Right hindlimb (tissue), 1 donor: ENCODE measurements around the gene OGFRL1.

Experiments used
- DNase-seq: peaks from one replicate; pipeline ENCODE4 v3.0.0-alpha.2; 2018

The OGFRL1 gene

DNA sequence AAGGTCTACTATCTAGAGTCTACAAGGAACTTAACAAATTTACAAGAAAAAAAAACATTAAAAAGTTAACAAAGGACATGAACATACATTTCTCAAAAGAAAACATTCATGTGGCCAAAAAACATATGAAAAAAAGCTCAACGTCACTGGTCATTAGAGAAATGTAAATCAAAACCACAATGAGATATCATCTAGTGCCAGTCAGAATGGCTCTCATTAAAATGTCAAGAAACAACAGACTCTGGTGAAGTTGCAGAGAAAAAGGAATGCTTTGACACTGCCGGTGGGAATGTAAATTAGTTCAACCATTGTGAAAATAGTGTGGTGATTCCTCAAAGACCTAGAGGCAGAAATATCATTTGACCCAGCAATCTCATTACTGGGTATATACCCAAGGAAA, 48.3 kb downstream of the OGFRL1 start:
- no peak for DNase-seq

DNA sequence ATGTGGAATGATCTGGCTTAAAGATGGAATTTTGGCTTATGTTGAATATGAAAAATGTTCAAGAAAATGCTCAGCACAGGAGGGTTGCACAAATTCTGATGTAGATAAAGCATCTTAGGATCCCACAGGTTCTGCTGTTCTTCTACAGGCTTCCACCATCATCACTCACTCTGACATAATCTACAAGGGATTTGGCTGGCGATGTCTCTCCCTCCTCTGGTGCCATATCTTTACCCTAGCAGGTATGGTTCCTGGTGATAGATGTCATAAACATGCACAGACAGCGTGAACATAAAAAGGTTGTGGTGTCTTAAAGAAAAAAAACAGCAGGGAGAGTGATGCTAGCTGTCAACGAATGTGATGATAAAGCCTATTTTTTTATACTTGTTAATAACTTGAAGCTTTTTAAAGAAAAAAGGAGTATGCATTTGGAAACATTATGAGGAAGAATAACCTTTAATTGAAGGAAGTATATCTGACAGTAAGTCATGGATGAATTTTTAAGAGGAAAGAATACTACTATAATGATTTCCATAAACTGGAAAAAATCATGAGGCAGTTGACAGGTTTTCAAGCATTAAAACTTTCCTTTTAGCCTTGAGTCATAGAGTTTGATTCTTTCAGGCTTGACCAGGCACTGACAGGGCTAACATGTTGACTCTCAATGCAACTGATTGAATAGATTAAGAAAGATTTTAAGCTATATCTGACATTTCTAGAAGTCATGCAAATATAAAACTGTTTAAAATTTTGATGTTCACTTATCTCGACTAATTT, 50.1 kb downstream of the OGFRL1 start:
- DNase-seq, result no peak

DNA sequence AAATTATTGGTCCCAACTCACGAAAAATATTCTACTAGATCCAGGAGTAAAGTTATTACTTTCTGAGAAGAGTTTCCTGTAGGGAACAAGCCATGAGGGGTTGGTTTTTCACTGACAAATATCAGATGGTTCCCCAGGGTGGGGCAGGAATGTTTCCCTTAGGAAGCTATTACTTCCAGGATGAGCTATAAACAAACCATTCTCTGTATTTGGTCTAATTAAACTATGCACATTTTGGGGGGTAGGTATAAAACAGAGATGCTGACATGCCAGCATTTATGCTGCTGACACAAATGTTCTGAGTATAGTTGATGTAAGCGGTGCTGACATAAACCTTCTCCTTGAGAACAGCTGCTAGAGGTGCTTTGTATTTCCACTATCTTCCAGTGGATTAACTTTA, 54.2 kb downstream of the OGFRL1 start:
- DNase-seq, result no peak

DNA sequence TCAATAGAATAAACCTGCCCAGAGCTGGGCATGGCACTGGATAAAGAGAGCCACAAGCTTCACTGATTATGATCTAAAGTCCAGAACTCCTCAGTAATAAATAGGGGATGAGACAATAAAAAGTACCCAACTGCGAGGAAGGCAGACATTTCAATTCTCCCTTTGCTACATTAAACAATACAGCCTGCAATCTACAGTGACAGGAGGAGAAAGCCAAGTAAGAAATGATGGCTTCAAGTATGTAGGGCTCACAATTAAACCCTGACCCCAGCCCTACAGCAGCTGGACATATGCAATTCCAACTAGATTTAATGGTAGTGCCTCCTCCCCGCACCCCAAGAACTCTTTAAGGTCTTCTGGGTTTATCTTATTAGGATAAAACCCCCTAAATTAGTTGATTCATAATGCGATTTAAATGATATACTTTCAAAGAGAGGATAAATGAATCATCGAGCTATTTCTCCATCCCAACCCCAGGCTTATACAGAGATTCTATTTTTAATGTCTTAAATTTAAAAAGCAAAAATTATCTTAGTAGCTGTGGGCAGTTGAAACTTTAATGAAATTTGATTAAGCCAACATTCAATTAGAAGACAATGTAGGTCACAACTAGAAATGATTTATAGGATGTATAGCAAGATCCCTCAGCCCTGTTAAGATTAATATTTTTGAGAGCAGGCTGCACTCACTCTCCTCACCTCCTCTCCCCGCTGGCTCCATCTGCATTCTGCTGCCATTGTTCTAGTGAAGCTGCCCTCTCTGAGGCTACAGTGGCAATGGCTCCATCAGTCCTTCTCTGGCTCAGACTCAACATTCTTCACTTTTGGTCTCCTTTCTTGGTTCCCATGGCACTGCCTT, 57.1 kb downstream of the OGFRL1 start:
- no peak for DNase-seq

DNA sequence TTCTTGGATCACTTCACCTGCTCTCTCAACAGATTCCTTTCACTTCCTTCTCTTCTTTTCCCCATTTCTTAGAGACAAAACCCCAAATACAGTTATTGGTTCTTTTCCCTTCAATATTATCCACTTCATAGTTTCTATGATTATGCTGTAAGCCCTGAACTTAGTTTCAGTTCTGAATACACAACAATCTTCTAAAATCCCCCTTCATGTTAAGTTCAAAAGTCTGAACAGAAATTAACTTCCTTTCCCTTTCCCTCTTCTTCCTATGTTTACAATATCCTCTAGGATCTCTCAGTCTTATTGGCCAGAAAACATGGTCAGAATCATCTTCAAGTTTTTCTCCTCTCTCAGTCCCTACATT, 57.7 kb downstream of the OGFRL1 start:
- DNase-seq, result no peak

DNA sequence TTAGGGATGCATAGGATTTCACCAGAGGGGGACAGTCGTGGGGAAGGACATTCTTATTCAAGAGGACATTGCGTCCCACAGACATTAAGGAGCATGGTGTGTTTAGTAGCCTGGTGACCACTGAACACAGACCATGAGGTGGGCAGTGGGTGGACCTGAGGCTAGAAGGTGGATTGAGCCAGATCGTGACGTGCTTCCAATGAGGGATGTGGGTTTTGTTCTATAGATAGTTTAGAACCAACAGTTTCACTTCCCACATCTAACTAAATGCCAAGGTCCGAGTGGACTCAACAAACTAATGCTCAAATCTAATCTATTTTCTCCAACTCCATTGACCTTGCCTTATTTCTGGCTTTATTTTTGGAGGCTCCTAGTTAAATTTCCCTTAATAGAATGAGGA, 58.5 kb downstream of the OGFRL1 start:
- DNase-seq, result no peak

DNA sequence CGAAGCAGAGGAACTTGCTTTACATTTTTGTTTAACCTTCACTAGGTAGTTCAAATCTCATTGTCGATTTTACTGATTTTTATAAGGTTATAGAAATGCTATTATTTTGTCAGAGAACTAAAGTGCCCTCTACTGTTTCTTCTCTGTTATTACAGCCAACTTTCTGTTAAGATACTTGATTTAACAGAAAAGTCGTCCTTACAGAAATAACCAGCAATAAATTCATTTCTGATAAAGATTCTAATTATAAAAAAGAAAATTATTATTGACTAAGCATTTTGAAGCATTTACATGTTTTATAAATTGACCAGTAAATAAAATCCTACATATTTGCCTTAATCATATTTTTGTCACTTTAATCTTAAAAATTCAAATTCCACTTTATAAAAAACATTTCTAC, 60.8 kb downstream of the OGFRL1 start:
- no peak for DNase-seq

DNA sequence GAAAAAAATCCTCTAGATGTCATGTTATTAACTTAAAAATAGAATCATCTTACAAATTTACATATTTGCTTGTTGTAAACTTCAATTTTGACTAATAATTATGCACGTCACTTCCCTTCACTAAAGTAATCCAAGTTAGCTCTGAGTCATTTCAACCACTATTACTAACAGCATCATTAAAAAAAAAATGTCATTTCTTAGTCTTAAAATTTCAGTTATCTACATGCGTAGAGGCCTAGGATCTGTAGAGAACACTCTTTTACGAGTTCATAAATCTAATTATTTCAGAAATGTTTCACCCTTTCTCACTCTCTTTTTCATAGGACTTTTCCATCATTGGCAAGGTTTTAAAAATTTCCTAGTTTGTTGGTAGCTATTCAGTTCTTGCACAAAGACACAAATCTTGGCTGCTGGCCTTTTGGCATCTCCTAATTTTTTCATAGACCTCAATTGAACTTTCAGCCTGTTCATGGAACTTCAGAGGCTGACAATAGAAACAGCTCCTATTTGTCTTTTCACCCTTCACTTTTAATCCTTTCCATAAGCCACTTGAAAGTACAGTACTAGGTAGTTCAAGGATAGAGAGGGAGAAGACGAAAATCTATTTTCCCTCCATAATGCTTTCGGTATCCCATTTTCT, 61.5 kb downstream of the OGFRL1 start:
- no peak for DNase-seq

DNA sequence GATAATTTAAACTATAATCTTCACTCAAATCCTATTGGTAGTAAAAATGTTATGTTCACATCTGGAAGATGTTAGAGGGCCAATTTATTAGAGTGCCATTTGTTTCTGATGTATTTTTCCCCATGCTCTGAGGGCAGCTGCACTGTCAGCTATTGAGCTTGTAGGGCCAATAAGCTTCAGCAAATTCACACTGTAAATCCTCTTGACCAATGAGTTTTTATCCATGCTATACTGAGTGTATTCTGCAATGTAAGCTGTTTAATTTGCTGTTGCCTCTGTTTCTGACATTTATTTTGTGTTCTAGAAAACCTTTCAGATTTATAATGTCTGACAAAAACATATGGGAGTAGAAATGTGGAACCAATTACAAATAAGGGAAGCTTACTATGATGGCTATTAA, 62.6 kb downstream of the OGFRL1 start:
- DNase-seq, result no peak
